Calu3 (cell line): ENCODE data around the gene SIL1. TPM values are rescaled to one million over a fixed set of nuclear protein-coding genes. Genes with fewer than 3 reads are reported as not detected.

Experiments
- BruUV-seq: library from RNA; stranded (reverse); fragments of 400-500 nt; replicated peaks from 2 replicates; lab custom pipeline; 2021; lab: Mats Ljungman, UMichigan
- CTCF ChIA-PET: fragments of 300-600 bp; sonication (Branson Sonifier 250); formaldehyde crosslinking; loops from one replicate; lab custom pipeline; 2022; ENCODE audit warnings: antibody characterized with exemption; lab: Charles Lee
- DNase-seq: peaks from one replicate; pipeline ENCODE4 v3.0.0; 2022
- H3K27ac Mint-ChIP-seq: one replicate; pipeline ENCODE4 v1.8.0; 2022; ENCODE audit warnings: mixed read lengths; ENCODE audit not compliant: unreplicated experiment
- H3K27me3 Mint-ChIP-seq: one replicate; pipeline ENCODE4 v1.8.0; 2022; ENCODE audit warnings: mixed read lengths; ENCODE audit not compliant: unreplicated experiment
- H3K36me3 Mint-ChIP-seq: one replicate; pipeline ENCODE4 v1.8.0; 2022; ENCODE audit warnings: mild to moderate bottlenecking, moderate library complexity, mixed read lengths; ENCODE audit not compliant: insufficient read depth, unreplicated experiment
- H3K4me1 Mint-ChIP-seq: one replicate; pipeline ENCODE4 v1.8.0; 2022; ENCODE audit warnings: mild to moderate bottlenecking, low read depth, mixed read lengths; ENCODE audit not compliant: unreplicated experiment
- H3K4me3 Mint-ChIP-seq: one replicate; pipeline ENCODE4 v1.8.0; 2022; ENCODE audit warnings: mild to moderate bottlenecking, low read depth, moderate library complexity, mixed read lengths; ENCODE audit not compliant: unreplicated experiment
- H3K9me3 Mint-ChIP-seq: one replicate; pipeline ENCODE4 v1.8.0; 2022; ENCODE audit warnings: low read depth, mixed read lengths; ENCODE audit not compliant: unreplicated experiment
- intact Hi-C: fragments of 100-400 bp; cut with micrococcal nuclease; formaldehyde crosslinking; loops from one replicate; pipeline ENCODE4 v1.10.0; 2022; ENCODE audit not compliant: unreplicated experiment
- total RNA-seq: library from RNA; stranded (reverse); gene quantifications from 2 replicates; pipeline ENCODE4 v1.2.3, GENCODE V29; 2022
- TF ChIP-seq, protein P1 (sequence below): fragments of 200-600 bp; IDR thresholded peaks from one replicate; pipeline ENCODE4 v1.8.0; 2022; ENCODE audit warnings: antibody characterized with exemption; ENCODE audit not compliant: unreplicated experiment

Gene SIL1
- total RNA-seq, 1 experiment from 2014 or later, result 45.8 TPM

DNA sequence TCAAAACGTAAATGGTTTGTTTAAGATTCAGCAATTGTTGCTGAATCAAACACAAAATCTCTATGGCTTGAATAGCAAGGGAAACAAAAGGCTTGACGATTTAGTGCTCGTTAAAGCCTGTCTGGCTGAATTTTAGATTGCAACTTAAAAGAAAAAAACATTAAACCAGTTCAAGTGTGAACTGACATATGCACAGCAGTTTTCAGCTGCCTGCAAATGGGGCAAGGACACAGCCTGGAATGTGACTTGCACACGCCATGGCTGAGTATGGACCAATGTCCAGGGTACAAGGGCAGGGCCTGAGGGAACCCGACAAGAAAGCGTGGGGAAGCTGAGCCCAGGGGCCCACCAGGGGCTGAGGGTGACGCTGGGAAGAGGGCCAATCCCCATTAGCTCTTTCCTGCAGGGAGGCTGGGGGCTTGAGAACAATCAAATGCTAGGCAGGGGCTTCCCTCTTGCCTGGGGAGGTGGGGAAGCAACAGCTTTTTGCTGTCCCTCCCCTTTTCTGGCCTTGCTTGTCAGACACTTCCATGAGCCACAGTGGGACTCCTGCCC, 233.4 kb downstream of the SIL1 start:
- no peaks in the 10 kb centered on the region for H3K36me3 Mint-ChIP-seq
- H3K4me3 Mint-ChIP-seq, result no peak overlapping the region
- H3K27ac Mint-ChIP-seq, result no peak overlapping the region
- no peaks in the 10 kb centered on the region for H3K9me3 Mint-ChIP-seq
- CTCF ChIA-PET, result interaction anchor here (0.6 kb wide), 1 partner anchor 100 kb away, joined by 3 read pairs; no protein-coding TSS in a partner anchor
- no TSS peak for BruUV-seq
- no peaks in the 10 kb centered on the region for H3K27me3 Mint-ChIP-seq
- TF ChIP-seq, protein P1, sequence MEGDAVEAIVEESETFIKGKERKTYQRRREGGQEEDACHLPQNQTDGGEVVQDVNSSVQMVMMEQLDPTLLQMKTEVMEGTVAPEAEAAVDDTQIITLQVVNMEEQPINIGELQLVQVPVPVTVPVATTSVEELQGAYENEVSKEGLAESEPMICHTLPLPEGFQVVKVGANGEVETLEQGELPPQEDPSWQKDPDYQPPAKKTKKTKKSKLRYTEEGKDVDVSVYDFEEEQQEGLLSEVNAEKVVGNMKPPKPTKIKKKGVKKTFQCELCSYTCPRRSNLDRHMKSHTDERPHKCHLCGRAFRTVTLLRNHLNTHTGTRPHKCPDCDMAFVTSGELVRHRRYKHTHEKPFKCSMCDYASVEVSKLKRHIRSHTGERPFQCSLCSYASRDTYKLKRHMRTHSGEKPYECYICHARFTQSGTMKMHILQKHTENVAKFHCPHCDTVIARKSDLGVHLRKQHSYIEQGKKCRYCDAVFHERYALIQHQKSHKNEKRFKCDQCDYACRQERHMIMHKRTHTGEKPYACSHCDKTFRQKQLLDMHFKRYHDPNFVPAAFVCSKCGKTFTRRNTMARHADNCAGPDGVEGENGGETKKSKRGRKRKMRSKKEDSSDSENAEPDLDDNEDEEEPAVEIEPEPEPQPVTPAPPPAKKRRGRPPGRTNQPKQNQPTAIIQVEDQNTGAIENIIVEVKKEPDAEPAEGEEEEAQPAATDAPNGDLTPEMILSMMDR, result no peak
- intact Hi-C loops, result no loop called here
- peaks cover 24% of the 10 kb centered on the region for H3K4me1 Mint-ChIP-seq
- no peak for DNase-seq

DNA sequence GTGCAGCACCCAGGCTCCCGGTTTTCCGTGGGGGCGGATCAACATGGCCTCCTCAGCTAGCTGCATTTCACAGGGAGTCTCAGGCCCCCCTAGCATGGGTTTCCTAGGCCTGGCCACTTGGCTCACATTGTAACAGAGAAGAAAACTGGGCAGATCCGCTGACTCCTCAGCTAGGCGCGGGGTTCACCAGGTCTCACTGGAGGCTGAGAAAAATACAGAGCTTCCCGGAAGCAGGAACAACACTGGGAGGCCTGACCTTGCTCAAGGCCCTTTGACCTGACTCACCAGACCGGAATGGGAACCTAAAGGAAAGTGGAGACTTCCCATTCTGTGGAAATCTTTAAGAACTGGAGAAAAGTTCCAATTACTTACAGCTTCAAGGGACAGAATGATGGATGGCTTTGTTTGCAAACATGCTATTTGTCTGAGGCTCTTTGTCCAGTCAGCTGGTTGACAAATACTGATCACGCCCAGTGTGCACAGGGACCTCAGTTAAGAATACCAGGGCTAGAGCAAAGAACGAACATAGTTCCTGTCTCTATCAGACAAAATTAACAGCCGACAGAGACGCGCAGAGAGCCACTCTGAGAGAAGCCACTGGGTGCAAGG, 234.3 kb downstream of the SIL1 start:
- Mint-ChIP-seq H3K36me3 (no peaks in the 10 kb centered on the region), H3K9me3 (no peaks in the 10 kb centered on the region), H3K4me1 (peaks cover 24% of the 10 kb centered on the region), H3K27me3 (no peaks in the 10 kb centered on the region), H3K4me3 (no peak overlapping the region), H3K27ac (no peak overlapping the region)
- no peak for DNase-seq
- intact Hi-C loops, result no loop called here
- CTCF ChIA-PET, result interaction anchor here (0.6 kb wide), 1 partner anchor 101 kb away, joined by 3 read pairs; no protein-coding TSS in a partner anchor
- TF ChIP-seq, protein P1, result no peak
- BruUV-seq, result no TSS peak

DNA sequence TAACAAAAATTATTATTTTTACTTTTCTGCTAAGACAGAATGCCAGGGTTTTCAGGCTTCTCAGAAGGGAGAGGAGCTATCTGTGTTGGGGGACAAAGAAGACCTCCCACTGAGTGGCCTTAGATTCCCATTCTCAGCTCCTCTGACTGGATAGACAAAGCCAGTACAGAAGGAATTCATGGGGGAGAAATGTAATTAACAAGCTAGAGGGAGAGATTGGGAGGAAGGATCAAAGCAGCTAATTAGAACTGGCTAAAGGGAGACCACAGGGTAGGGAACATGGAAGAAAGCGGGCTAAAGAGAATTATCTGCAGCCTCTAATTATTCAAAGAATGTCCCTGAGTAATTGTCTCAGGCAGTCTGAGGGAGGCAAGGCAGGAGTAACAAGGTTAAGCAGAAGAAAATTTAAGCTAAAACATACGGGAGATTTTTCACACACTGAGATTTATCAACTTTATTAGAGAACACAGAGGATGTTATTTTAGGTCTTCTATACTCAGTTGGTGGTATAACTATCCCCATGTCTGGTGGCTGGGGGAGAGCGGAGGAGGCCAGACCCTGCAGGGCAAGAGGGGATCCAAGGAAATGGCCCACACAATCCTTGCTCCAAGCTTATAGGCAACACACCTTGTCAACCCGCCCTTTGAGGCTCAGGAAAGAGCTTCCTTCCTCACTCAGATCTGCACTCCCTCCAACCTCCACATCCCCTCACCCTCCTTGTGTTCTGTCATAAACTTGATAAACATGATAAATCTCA, 235.4 kb downstream of the SIL1 start:
- Mint-ChIP-seq H3K4me3 (no peak overlapping the region), H3K4me1 (peaks cover 13% of the 10 kb centered on the region), H3K27me3 (no peaks in the 10 kb centered on the region), H3K9me3 (no peaks in the 10 kb centered on the region), H3K27ac (no peak overlapping the region), H3K36me3 (no peaks in the 10 kb centered on the region)
- intact Hi-C loops, result no loop called here
- TF ChIP-seq, protein P1, result no peak
- CTCF ChIA-PET, result interaction anchor here (0.7 kb wide), 1 partner anchor 14 kb away, joined by 5 read pairs; no protein-coding TSS in a partner anchor
- DNase-seq, result no peak
- BruUV-seq, result no TSS peak

DNA sequence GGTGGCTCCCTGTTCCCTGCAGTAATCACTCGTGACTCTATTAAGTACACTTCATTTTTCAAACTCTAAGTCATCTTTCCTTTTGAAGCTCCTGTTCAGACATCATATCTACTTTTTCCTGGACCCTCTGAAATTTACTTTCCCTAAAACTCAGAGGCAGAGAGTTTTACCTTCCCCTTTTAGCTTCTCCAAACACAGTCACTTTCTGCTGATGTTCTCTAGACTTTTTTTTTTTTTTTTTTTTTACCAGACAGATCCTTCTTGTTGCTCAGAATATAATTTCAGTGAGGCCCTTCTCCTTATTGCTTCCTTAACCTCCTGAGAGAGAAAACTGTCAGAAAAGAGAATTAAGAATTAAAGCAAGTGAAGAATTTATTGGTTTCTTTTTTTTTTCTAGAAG, 236.4 kb downstream of the SIL1 start:
- no peaks in the 10 kb centered on the region for H3K27me3 Mint-ChIP-seq
- H3K4me3 Mint-ChIP-seq, result no peak overlapping the region
- TF ChIP-seq, protein P1, result no peak
- no peaks in the 10 kb centered on the region for H3K36me3 Mint-ChIP-seq
- DNase-seq, result no peak
- no peaks in the 10 kb centered on the region for H3K9me3 Mint-ChIP-seq
- peaks cover 8% of the 10 kb centered on the region for H3K4me1 Mint-ChIP-seq
- peak overlapping the region; percentile 52 for H3K27ac Mint-ChIP-seq
- CTCF ChIA-PET, result no interaction called here
- intact Hi-C loops, result no loop called here
- no TSS peak for BruUV-seq
